K562 (cell line): ENCODE measurements around the gene CLDND2. TPM values are rescaled to one million over a fixed set of nuclear protein-coding genes. Genes with fewer than 3 reads are reported as not detected.
A peak's percentile ranks its signal among the peaks of the same experiment; 100 is the strongest.

ENCODE experiments used
- ARID1B ChIP-seq: fragments of 450-650 bp; IDR thresholded peaks from 2 replicates; pipeline ENCODE4 v1.6.1; 2016; ENCODE audit warnings: antibody characterized with exemption, mild to moderate bottlenecking, inconsistent platforms
- ARNT ChIP-seq, 2 experiments: fragments of 450-650 bp; IDR thresholded peaks; 2 replicates each; pipeline ENCODE4 v1.6.1; 2016; ENCODE audit warnings: mild to moderate bottlenecking in 1 of 2
- FOXJ3 ChIP-seq: sonication (generic); formaldehyde crosslinking; IDR thresholded peaks from 2 replicates; pipeline ENCODE4 v1.4.0; 2020; ENCODE audit warnings: mild to moderate bottlenecking, missing genetic modification reagents
- FOXP1 ChIP-seq: sonication (generic); formaldehyde crosslinking; IDR thresholded peaks from 2 replicates; pipeline ENCODE4 v1.8.0; 2022; ENCODE audit warnings: mild to moderate bottlenecking, missing genetic modification reagents
- GATAD2A ChIP-seq: fragments of 450-650 bp; IDR thresholded peaks from 2 replicates; pipeline ENCODE4 v1.6.1; 2017
- GTF2B ChIP-seq: IDR thresholded peaks from 2 replicates; pipeline ENCODE4 v1.6.1; 2011; ENCODE audit not compliant: insufficient read length; ENCODE audit errors: extremely low read depth
- MLLT1 ChIP-seq, 2 experiments: fragments of 450-650 bp; IDR thresholded peaks; 2 replicates each; pipeline ENCODE4 v1.6.1; 2016
- NCOA2 ChIP-seq, 2 experiments: fragments of 450-650 bp; IDR thresholded peaks; 2 replicates each; pipeline ENCODE4 v1.6.1; 2018; ENCODE audit warnings: mild to moderate bottlenecking in 2 of 2, moderate library complexity in 1 of 2; ENCODE audit not compliant: partially characterized antibody in 2 of 2
- NCOA6 ChIP-seq: fragments of 450-650 bp; IDR thresholded peaks from 2 replicates; pipeline ENCODE4 v1.6.1; 2017; ENCODE audit warnings: mild to moderate bottlenecking
- NFE2L1 ChIP-seq: fragments of 450-650 bp; IDR thresholded peaks from 2 replicates; pipeline ENCODE4 v1.6.1; 2016; ENCODE audit warnings: missing genetic modification characterization, low read depth, mild to moderate bottlenecking, missing compliant biosample characterization, moderate library complexity, borderline replicate concordance
- NR2C2 ChIP-seq, 2 experiments: fragments of 200-800 bp in 1 of 2; sonication (Bioruptor generic) in 1 of 2; sonication (generic) in 1 of 2; formaldehyde crosslinking in 1 of 2; IDR thresholded peaks; 2 replicates each; pipeline versions ENCODE4 v1.6.1 to v1.8.0; 2016 to 2022; ENCODE audit warnings: mild to moderate bottlenecking in 1 of 2, missing compliant biosample characterization in 1 of 2, missing genetic modification characterization in 1 of 2, missing genetic modification reagents in 1 of 2
- NRF1 ChIP-seq, 2 experiments: fragments of 450-650 bp; IDR thresholded peaks in 1 of 2; conservative IDR thresholded peaks in 1 of 2; 2 replicates each; pipeline ENCODE4 v1.6.1; 2014; ENCODE audit warnings: mild to moderate bottlenecking in 2 of 2
- RNF219 ChIP-seq: fragments of 250-450 bp; sonication (Bioruptor Pico); IDR thresholded peaks from 2 replicates; pipeline ENCODE4 v1.5.0; 2022; ENCODE audit warnings: mild to moderate bottlenecking
- SAP30 ChIP-seq: fragments of 200-600 bp; sonication (generic); IDR thresholded peaks from 2 replicates; pipeline ENCODE4 v1.6.1; 2012; ENCODE audit warnings: borderline replicate concordance, low read depth, mild to moderate bottlenecking, moderate library complexity, low read length, control low read depth, inconsistent platforms; ENCODE audit not compliant: insufficient read depth, poor library complexity, severe bottlenecking
- SLC30A9 ChIP-seq: fragments of 250-450 bp; sonication (Bioruptor Pico); IDR thresholded peaks from 2 replicates; pipeline ENCODE4 v1.8.0; 2022; ENCODE audit warnings: mild to moderate bottlenecking, moderate library complexity
- SREBF2 ChIP-seq: sonication (generic); formaldehyde crosslinking; IDR thresholded peaks from 2 replicates; pipeline ENCODE4 v1.4.0; 2020; ENCODE audit warnings: mild to moderate bottlenecking, missing genetic modification reagents
- ZNF57 ChIP-seq: fragments of 450-650 bp; formaldehyde crosslinking; IDR thresholded peaks from 2 replicates; pipeline ENCODE4 v1.4.0; 2020; ENCODE audit warnings: mild to moderate bottlenecking, moderate library complexity
- ZNF785 ChIP-seq: fragments of 250-450 bp; sonication (Bioruptor Pico); IDR thresholded peaks from 2 replicates; pipeline ENCODE4 v1.4.0; 2020; ENCODE audit warnings: mild to moderate bottlenecking
- polyA plus RNA-seq, 8 experiments: library from polyadenylated mRNA; depleted of rRNA in 4 of 8; stranded (reverse) in 5 of 8; unstranded in 3 of 8; fragments of >200 nt; fragmentation: Nextera tagmentation in 2 of 8; fragmentation: Illumina TruSeq in 1 of 8; extraction: Ambion mirVana in 2 of 8; extraction: Trizol in 1 of 8; gene quantifications; 2 replicates each; pipeline versions ENCODE4 v1.2.1 to v1.2.3, GENCODE V29; 2011 to 2014; ENCODE audit warnings: inconsistent platforms in 1 of 8, missing spikeins in 1 of 8
- total RNA-seq, 7 experiments: library from RNA; depleted of rRNA in 6 of 7; stranded (reverse); fragments of >200 nt in 6 of 7; fragmentation: Illumina TruSeq in 2 of 7; extraction: Trizol in 2 of 7; gene quantifications; 2 replicates each; pipeline versions ENCODE4 v1.2.1 to v1.2.3, GENCODE V29; 2011 to 2021; ENCODE audit warnings: low replicate concordance in 1 of 7
- TF ChIP-seq, protein P1 (sequence below): sonication (generic); IDR thresholded peaks from 2 replicates; pipeline ENCODE4 v1.6.1; 2016
- TF ChIP-seq, protein P2 (sequence below): IDR thresholded peaks from 2 replicates; pipeline ENCODE4 v1.6.1; 2016; ENCODE audit warnings: missing genetic modification characterization, missing compliant biosample characterization
- TF ChIP-seq, protein P3 (sequence below): fragments of 450-650 bp; conservative IDR thresholded peaks from 2 replicates; pipeline ENCODE4 v1.6.1; 2016; ENCODE audit warnings: missing genetic modification characterization, low read depth, mild to moderate bottlenecking, control low read depth, missing compliant biosample characterization

The CLDND2 gene
- total and polyA plus RNA-seq, 9 of the 15 experiments (the other 6 are each of a cell fraction or from before 2014, with no cell fraction given), result 0.45 to 4.0 (median 1.2) TPM; not detected in 3

- TF ChIP-seq SAP30 (peak; percentile 13), GTF2B (no peak), RNF219 (CRISPR knock-in tag) (no peak), ZNF57 (CRISPR knock-in tag) (no peak), MLLT1 (IDR thresholded peaks at IDR 0.05) (peak; percentile 60 to 63; a peak in 2 of 4 replicates), ARNT (IDR thresholded peaks at IDR 0.05) (0 out of 4 replicates have a peak, but pooled peaks have one; percentile 41 to 68), NCOA2 (IDR thresholded peaks at IDR 0.05; ENCODE audit: partially characterized antibody in 2 of 2) (no peak), NRF1 (conservative IDR thresholded peaks at IDR 0.05 in 1 of 2, IDR thresholded peaks at IDR 0.05 in 1 of 2) (no peak), FOXP1 (CRISPR knock-in tag) (no peak), SREBF2 (CRISPR knock-in tag) (no peak), NR2C2 (CRISPR knock-in tag; IDR thresholded peaks at IDR 0.05) (no peak), NR2C2 (tag; IDR thresholded peaks at IDR 0.05) (no peak), SLC30A9 (CRISPR knock-in tag) (no peak), FOXJ3 (CRISPR knock-in tag) (no peak), ARID1B (peak; percentile 65), ZNF785 (CRISPR knock-in tag) (no peak), NCOA6 (no peak), GATAD2A (no peak), NFE2L1 (tag) (no peak)
- TF ChIP-seq, protein P1, sequence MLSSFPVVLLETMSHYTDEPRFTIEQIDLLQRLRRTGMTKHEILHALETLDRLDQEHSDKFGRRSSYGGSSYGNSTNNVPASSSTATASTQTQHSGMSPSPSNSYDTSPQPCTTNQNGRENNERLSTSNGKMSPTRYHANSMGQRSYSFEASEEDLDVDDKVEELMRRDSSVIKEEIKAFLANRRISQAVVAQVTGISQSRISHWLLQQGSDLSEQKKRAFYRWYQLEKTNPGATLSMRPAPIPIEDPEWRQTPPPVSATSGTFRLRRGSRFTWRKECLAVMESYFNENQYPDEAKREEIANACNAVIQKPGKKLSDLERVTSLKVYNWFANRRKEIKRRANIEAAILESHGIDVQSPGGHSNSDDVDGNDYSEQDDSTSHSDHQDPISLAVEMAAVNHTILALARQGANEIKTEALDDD, result no peak
- TF ChIP-seq, protein P2, sequence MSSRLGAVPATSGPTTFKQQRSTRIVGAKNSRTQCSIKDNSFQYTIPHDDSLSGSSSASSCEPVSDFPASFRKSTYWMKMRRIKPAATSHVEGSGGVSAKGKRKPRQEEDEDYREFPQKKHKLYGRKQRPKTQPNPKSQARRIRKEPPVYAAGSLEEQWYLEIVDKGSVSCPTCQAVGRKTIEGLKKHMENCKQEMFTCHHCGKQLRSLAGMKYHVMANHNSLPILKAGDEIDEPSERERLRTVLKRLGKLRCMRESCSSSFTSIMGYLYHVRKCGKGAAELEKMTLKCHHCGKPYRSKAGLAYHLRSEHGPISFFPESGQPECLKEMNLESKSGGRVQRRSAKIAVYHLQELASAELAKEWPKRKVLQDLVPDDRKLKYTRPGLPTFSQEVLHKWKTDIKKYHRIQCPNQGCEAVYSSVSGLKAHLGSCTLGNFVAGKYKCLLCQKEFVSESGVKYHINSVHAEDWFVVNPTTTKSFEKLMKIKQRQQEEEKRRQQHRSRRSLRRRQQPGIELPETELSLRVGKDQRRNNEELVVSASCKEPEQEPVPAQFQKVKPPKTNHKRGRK, result no peak
- TF ChIP-seq, protein P3, sequence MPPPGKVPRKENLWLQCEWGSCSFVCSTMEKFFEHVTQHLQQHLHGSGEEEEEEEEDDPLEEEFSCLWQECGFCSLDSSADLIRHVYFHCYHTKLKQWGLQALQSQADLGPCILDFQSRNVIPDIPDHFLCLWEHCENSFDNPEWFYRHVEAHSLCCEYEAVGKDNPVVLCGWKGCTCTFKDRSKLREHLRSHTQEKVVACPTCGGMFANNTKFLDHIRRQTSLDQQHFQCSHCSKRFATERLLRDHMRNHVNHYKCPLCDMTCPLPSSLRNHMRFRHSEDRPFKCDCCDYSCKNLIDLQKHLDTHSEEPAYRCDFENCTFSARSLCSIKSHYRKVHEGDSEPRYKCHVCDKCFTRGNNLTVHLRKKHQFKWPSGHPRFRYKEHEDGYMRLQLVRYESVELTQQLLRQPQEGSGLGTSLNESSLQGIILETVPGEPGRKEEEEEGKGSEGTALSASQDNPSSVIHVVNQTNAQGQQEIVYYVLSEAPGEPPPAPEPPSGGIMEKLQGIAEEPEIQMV (tag), result no peak
These were observed 29.5 kb downstream of the CLDND2 start (continued) for GRCh38 chr19:51339313-51339686.
